Loucy (cell line): ENCODE measurements around the gene TJAP1.

Source experiments
- H2AFZ ChIP-seq: fragments of 200-600 bp; sonication (generic); 2 replicates; pipeline ENCODE4 v1.6.0; 2016; ENCODE audit warnings: antibody characterized with exemption, mild to moderate bottlenecking, low read length, moderate library complexity
- H3F3A ChIP-seq: fragments of 200-600 bp; 2 replicates; pipeline ENCODE4 v1.6.0; 2016; ENCODE audit warnings: antibody characterized with exemption, low read depth, mild to moderate bottlenecking
- H3K27me3 ChIP-seq: fragments of 200-600 bp; sonication (generic); 2 replicates; pipeline ENCODE4 v1.6.1; 2014; ENCODE audit warnings: low read length, mild to moderate bottlenecking; ENCODE audit not compliant: insufficient read depth, poor library complexity, severe bottlenecking
- H3K36me3 ChIP-seq: fragments of 200-600 bp; sonication (generic); 2 replicates; pipeline ENCODE4 v1.6.1; 2016; ENCODE audit warnings: low read length; ENCODE audit not compliant: insufficient read depth
- H3K4me1 ChIP-seq: fragments of 200-600 bp; sonication (generic); 2 replicates; pipeline ENCODE4 v1.5.1; 2014; ENCODE audit warnings: low read length, mild to moderate bottlenecking; ENCODE audit not compliant: insufficient read depth, poor library complexity, severe bottlenecking
- H3K4me2 ChIP-seq: fragments of 200-600 bp; sonication (generic); 2 replicates; pipeline ENCODE4 v1.6.0; 2014; ENCODE audit warnings: antibody characterized with exemption, low read length, low read depth, mild to moderate bottlenecking; ENCODE audit not compliant: poor library complexity, severe bottlenecking
- H3K4me3 ChIP-seq: fragments of 200-600 bp; sonication (generic); 2 replicates; pipeline ENCODE4 v1.5.1; 2014; ENCODE audit warnings: low read length, mild to moderate bottlenecking, mixed read lengths; ENCODE audit not compliant: poor library complexity, severe bottlenecking
- H3K79me2 ChIP-seq: fragments of 200-600 bp; sonication (generic); 2 replicates; pipeline ENCODE4 v1.6.1; 2014; ENCODE audit warnings: low read length; ENCODE audit not compliant: insufficient read depth
- H3K9ac ChIP-seq: fragments of 200-600 bp; sonication (generic); 2 replicates; pipeline ENCODE4 v1.6.0; 2014; ENCODE audit warnings: mild to moderate bottlenecking, low read depth, low read length, moderate library complexity; ENCODE audit not compliant: poor library complexity, severe bottlenecking
- H3K9me2 ChIP-seq: fragments of 200-600 bp; sonication (generic); replicated peaks from 2 replicates; pipeline ENCODE4 v1.6.1; 2016; ENCODE audit warnings: low read depth, low read length, mixed read lengths
- H3K9me3 ChIP-seq: fragments of 200-600 bp; sonication (generic); 2 replicates; pipeline ENCODE4 v1.6.1; 2014; ENCODE audit warnings: mild to moderate bottlenecking, antibody characterized with exemption, low read length, low read depth; ENCODE audit not compliant: insufficient read depth
- H4K20me1 ChIP-seq: fragments of 200-600 bp; sonication (generic); 2 replicates; pipeline ENCODE4 v1.6.0; 2014; ENCODE audit warnings: antibody characterized with exemption, low read length, mild to moderate bottlenecking; ENCODE audit not compliant: insufficient read depth, poor library complexity, severe bottlenecking
- CTCF ChIP-seq: fragments of 200-600 bp; sonication (generic); conservative IDR thresholded peaks from 2 replicates; pipeline ENCODE4 v1.5.1; 2014; ENCODE audit warnings: mild to moderate bottlenecking, antibody characterized with exemption, low read length
- EZH2phosphoT487 ChIP-seq: fragments of 200-600 bp; IDR thresholded peaks from 2 replicates; pipeline ENCODE4 v1.6.1; 2018; ENCODE audit warnings: antibody characterized with exemption, mild to moderate bottlenecking, moderate library complexity, borderline replicate concordance

Gene TJAP1

GRCh38 chr6:43504756-43505593 is 27.6 kb downstream of the TJAP1 start:
- H3K27me3 ChIP-seq = no peaks in the 10 kb centered on the region
- no peak overlapping the region for H3K9ac ChIP-seq
- no peaks in the 10 kb centered on the region for H3K79me2 ChIP-seq
- no peak overlapping the region for H2AFZ ChIP-seq
- H3K4me1 ChIP-seq = no peaks in the 10 kb centered on the region
- TF ChIP-seq EZH2phosphoT487 (no peak), CTCF (no peak)
- H4K20me1 ChIP-seq = no peaks in the 10 kb centered on the region
- H3K4me2 ChIP-seq = no peak overlapping the region
- no peaks in the 10 kb centered on the region for H3K9me3 ChIP-seq
- no peaks in the 10 kb centered on the region for H3K9me2 ChIP-seq
- H3K36me3 ChIP-seq = peaks cover 44% of the 10 kb centered on the region; the same call in 1 of the 2 replicates
- H3K4me3 ChIP-seq = no peak overlapping the region
- no peaks in the 10 kb centered on the region for H3F3A ChIP-seq

DNA sequence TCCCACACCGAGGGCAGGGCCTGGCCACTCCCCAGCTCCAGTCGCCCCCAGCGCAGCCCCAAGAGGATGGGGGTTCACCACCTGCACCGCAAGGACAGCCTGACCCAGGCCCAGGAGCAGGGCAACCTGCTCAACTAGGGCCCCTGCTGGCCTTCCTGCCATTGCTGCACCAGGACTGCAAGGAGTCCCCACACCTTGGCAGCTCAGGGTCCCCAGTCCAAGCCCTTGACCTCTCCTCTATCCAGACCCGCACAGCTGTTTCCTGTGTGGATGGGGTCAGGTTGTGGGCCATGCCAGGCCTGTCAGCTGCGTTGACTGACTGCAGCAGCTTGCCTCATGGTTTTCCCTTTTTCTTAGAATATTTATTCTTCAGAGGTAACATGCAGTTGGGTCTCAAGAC is 28.3 kb downstream of the TJAP1 start:
- peaks cover 37% of the 10 kb centered on the region; the same call in 1 of the 2 replicates for H3K36me3 ChIP-seq
- no peaks in the 10 kb centered on the region for H3K79me2 ChIP-seq
- H4K20me1 ChIP-seq = no peaks in the 10 kb centered on the region
- no peaks in the 10 kb centered on the region for H3F3A ChIP-seq
- H3K9me2 ChIP-seq = no peaks in the 10 kb centered on the region
- no peak overlapping the region for H2AFZ ChIP-seq
- TF ChIP-seq CTCF (no peak), EZH2phosphoT487 (no peak)
- H3K4me2 ChIP-seq = no peak overlapping the region
- H3K9me3 ChIP-seq = no peaks in the 10 kb centered on the region
- H3K4me3 ChIP-seq = no peak overlapping the region
- H3K9ac ChIP-seq = no peak overlapping the region
- H3K27me3 ChIP-seq = no peaks in the 10 kb centered on the region
- H3K4me1 ChIP-seq = no peaks in the 10 kb centered on the region

GRCh38 chr6:43506171-43506570 is 28.8 kb downstream of the TJAP1 start:
- no peaks in the 10 kb centered on the region for H3K4me1 ChIP-seq
- H3K27me3 ChIP-seq = no peaks in the 10 kb centered on the region
- H3K4me3 ChIP-seq = no peak overlapping the region
- no peak overlapping the region for H3K4me2 ChIP-seq
- H3K36me3 ChIP-seq = peaks cover 33% of the 10 kb centered on the region; the same call in 1 of the 2 replicates
- no peaks in the 10 kb centered on the region for H3K79me2 ChIP-seq
- no peaks in the 10 kb centered on the region for H3K9me2 ChIP-seq
- no peak for TF ChIP-seq CTCF
- TF ChIP-seq EZH2phosphoT487 = no peak
- H2AFZ ChIP-seq = no peak overlapping the region
- H4K20me1 ChIP-seq = no peaks in the 10 kb centered on the region
- H3F3A ChIP-seq = peaks cover under 1% of the 10 kb centered on the region; the same call in 1 of the 2 replicates
- no peak overlapping the region for H3K9ac ChIP-seq
- no peaks in the 10 kb centered on the region for H3K9me3 ChIP-seq
